H1 (cell line): ENCODE data around the gene MIX23. TPM values are rescaled to one million over a fixed set of nuclear protein-coding genes. Genes with fewer than 3 reads are reported as not detected.

Experiments used
- CTCF ChIA-PET: fragments of 300-600 bp; sonication (Branson Sonifier 250); formaldehyde crosslinking; loops from one replicate; lab custom pipeline; 2021; ENCODE audit not compliant: partially characterized antibody; lab: Charles Lee
- POLR2A ChIA-PET: fragments of 300-600 bp; sonication (Branson Sonifier 250); formaldehyde crosslinking; loops from one replicate; lab custom pipeline; 2021; ENCODE audit warnings: inconsistent platforms; ENCODE audit not compliant: partially characterized antibody; lab: Charles Lee
- DNase-seq, 2 experiments: peaks; one replicate each; pipeline versions ENCODE4 v3.0.0 to v3.0.0-alpha.2; 2010 to 2022; ENCODE audit warnings: low spot score in 2 of 2, low read depth in 1 of 2, mixed read lengths in 1 of 2
- FAIRE-seq: peaks from 2 replicates; lab custom pipeline; 2011; peaks lifted over from hg19 to GRCh38; lab: Jason Lieb, UNC
- H2AFZ ChIP-seq: 2 replicates; pipeline ENCODE4 v1.8.1; 2012; ENCODE audit warnings: low read length, inconsistent platforms
- H2AK5ac ChIP-seq: 2 replicates; pipeline ENCODE4 v1.6.1; 2013; ENCODE audit warnings: low read depth, low read length
- H2BK120ac ChIP-seq: replicated peaks from 2 replicates; pipeline ENCODE3; 2013; ENCODE audit warnings: low read depth, low read length, inconsistent platforms
- H2BK12ac ChIP-seq: 2 replicates; pipeline ENCODE4 v1.6.1; 2013; ENCODE audit warnings: low read depth, low read length
- H2BK15ac ChIP-seq: 2 replicates; pipeline ENCODE4 v1.6.1; 2013; ENCODE audit warnings: low read length
- H2BK20ac ChIP-seq: 2 replicates; pipeline ENCODE4 v1.6.1; 2013; ENCODE audit warnings: low read length
- H2BK5ac ChIP-seq: 2 replicates; pipeline ENCODE4 v1.6.1; 2013; ENCODE audit warnings: low read depth, low read length
- H3K14ac ChIP-seq: 2 replicates; pipeline ENCODE4 v1.6.1; 2013; ENCODE audit warnings: inconsistent platforms; ENCODE audit not compliant: insufficient read length
- H3K18ac ChIP-seq: 2 replicates; pipeline ENCODE4 v1.6.1; 2013; ENCODE audit warnings: low read length; ENCODE audit errors: extremely low read depth
- H3K23ac ChIP-seq: 2 replicates; pipeline ENCODE4 v1.6.1; 2013; ENCODE audit warnings: inconsistent platforms; ENCODE audit not compliant: insufficient read length
- H3K23me2 ChIP-seq: 2 replicates; pipeline ENCODE4 v1.6.1; 2013; ENCODE audit warnings: low read depth, low read length
- H3K27ac ChIP-seq: 2 replicates; pipeline ENCODE4 v1.6.1; 2011; ENCODE audit warnings: low read depth, low read length, inconsistent platforms
- H3K27me3 ChIP-seq, 4 experiments: replicated peaks in 1 of 4; 1 replicate in 1 of 4; 2 replicates in 3 of 4; pipeline versions ENCODE4 v1.6.1 to v1.8.1; 2011 to 2013; ENCODE audit warnings: low read length in 3 of 4, mild to moderate bottlenecking in 3 of 4, inconsistent platforms in 2 of 4, mixed read lengths in 2 of 4, moderate library complexity in 1 of 4; ENCODE audit not compliant: control insufficient read depth in 3 of 4, insufficient read depth in 3 of 4; ENCODE audit errors: extremely low read depth in 1 of 4
- H3K36me3 ChIP-seq, 4 experiments: 2 replicates each; pipeline versions ENCODE4 v1.6.1 to v1.8.1; 2011 to 2013; ENCODE audit warnings: mild to moderate bottlenecking in 4 of 4, low read length in 3 of 4, moderate library complexity in 2 of 4, control low read depth in 1 of 4, inconsistent platforms in 1 of 4; ENCODE audit not compliant: insufficient read depth in 4 of 4, control insufficient read depth in 2 of 4
- H3K4ac ChIP-seq: replicated peaks from 2 replicates; pipeline ENCODE3; 2013; ENCODE audit warnings: low read length, low read depth, mixed read lengths, inconsistent platforms; ENCODE audit not compliant: insufficient read length
- H3K4me1 ChIP-seq, 4 experiments: replicated peaks in 1 of 4; 1 replicate in 1 of 4; 2 replicates in 3 of 4; pipeline versions ENCODE4 v1.6.1 to v1.8.1; 2011 to 2013; ENCODE audit warnings: low read length in 3 of 4, inconsistent platforms in 2 of 4, mixed read lengths in 1 of 4; ENCODE audit not compliant: insufficient read depth in 4 of 4, control insufficient read depth in 3 of 4
- H3K4me2 ChIP-seq, 2 experiments: 2 replicates each; pipeline versions ENCODE4 v1.6.1 to v1.8.1; 2011 to 2013; ENCODE audit warnings: low read depth in 2 of 2, low read length in 2 of 2, control low read depth in 1 of 2, inconsistent platforms in 1 of 2, mild to moderate bottlenecking in 1 of 2; ENCODE audit not compliant: insufficient read depth in 1 of 2
- H3K4me3 ChIP-seq, 4 experiments: fragments of 200-600, 300-600 bp in 1 of 4; sonication (generic), shearing (Covaris generic), sonication (Bioruptor Twin) in 1 of 4; 2 replicates each; pipeline versions ENCODE4 v1.5.1 to v1.8.1; 2011 to 2016; ENCODE audit warnings: low read length in 4 of 4, low read depth in 3 of 4, control low read depth in 2 of 4, inconsistent platforms in 2 of 4, mild to moderate bottlenecking in 2 of 4, mixed read lengths in 1 of 4, moderate library complexity in 1 of 4; ENCODE audit not compliant: insufficient read depth in 2 of 4; ENCODE audit errors: extremely low read depth in 1 of 4
- H3K56ac ChIP-seq: replicated peaks from 2 replicates; pipeline ENCODE3; 2013; ENCODE audit warnings: low read depth, mild to moderate bottlenecking, mixed read lengths, low read length, inconsistent platforms; ENCODE audit not compliant: insufficient read length
- H3K79me1 ChIP-seq: 2 replicates; pipeline ENCODE4 v1.6.1; 2013; ENCODE audit warnings: low read depth, low read length, control low read depth
- H3K79me2 ChIP-seq, 2 experiments: 2 replicates each; pipeline versions ENCODE4 v1.6.1 to v1.8.1; 2012 to 2013; ENCODE audit warnings: low read length in 2 of 2, mild to moderate bottlenecking in 2 of 2, inconsistent platforms in 1 of 2; ENCODE audit not compliant: insufficient read depth in 2 of 2, control insufficient read depth in 1 of 2
- H3K9ac ChIP-seq, 4 experiments: replicated peaks in 1 of 4; 1 replicate in 1 of 4; 2 replicates in 3 of 4; pipeline versions ENCODE4 v1.6.1 to v1.8.1; 2011 to 2013; ENCODE audit warnings: low read depth in 3 of 4, low read length in 3 of 4, control low read depth in 2 of 4, mild to moderate bottlenecking in 2 of 4, moderate library complexity in 2 of 4, inconsistent platforms in 1 of 4; ENCODE audit errors: extremely low read depth in 1 of 4
- H3K9me3 ChIP-seq, 2 experiments: 2 replicates each; pipeline versions ENCODE4 v1.6.1 to v1.8.1; 2012 to 2013; ENCODE audit warnings: mild to moderate bottlenecking in 2 of 2, moderate library complexity in 2 of 2, control low read depth in 1 of 2, inconsistent platforms in 1 of 2, low read depth in 1 of 2, low read length in 1 of 2, mixed read lengths in 1 of 2; ENCODE audit not compliant: insufficient read depth in 2 of 2
- H4K20me1 ChIP-seq, 2 experiments: replicated peaks in 1 of 2; 2 replicates each; pipeline versions ENCODE3 to v1.8.1; 2011 to 2013; ENCODE audit warnings: inconsistent platforms in 2 of 2, low read length in 2 of 2, mild to moderate bottlenecking in 1 of 2; ENCODE audit not compliant: insufficient read depth in 2 of 2, control insufficient read depth in 1 of 2
- H4K5ac ChIP-seq: 2 replicates; pipeline ENCODE4 v1.6.1; 2013; ENCODE audit warnings: low read length, low read depth, mixed read lengths, inconsistent platforms; ENCODE audit not compliant: insufficient read length
- H4K8ac ChIP-seq: 2 replicates; pipeline ENCODE4 v1.8.0; 2013; ENCODE audit warnings: mild to moderate bottlenecking, moderate library complexity, low read length, inconsistent platforms; ENCODE audit not compliant: insufficient read depth; ENCODE audit errors: extremely low read depth
- H4K91ac ChIP-seq: replicated peaks from 2 replicates; pipeline ENCODE3; 2013; ENCODE audit warnings: low read length, mixed read lengths, inconsistent platforms; ENCODE audit not compliant: insufficient read length
- EP300 ChIP-seq, 2 experiments: IDR thresholded peaks; 1 replicate in 1 of 2; 2 replicates in 1 of 2; pipeline ENCODE4 v1.6.1; 2011 to 2012; ENCODE audit warnings: low read depth in 2 of 2, low read length in 2 of 2, mild to moderate bottlenecking in 2 of 2, borderline replicate concordance in 1 of 2, inconsistent platforms in 1 of 2, moderate library complexity in 1 of 2
- HDAC6 ChIP-seq: IDR thresholded peaks from one replicate; pipeline ENCODE4 v1.7.1; 2012; ENCODE audit warnings: low read depth, mild to moderate bottlenecking, inconsistent platforms, low read length, moderate library complexity
- SUZ12 ChIP-seq: fragments of 200-600 bp; sonication (generic); IDR thresholded peaks from 2 replicates; pipeline ENCODE4 v1.6.1; 2012; ENCODE audit warnings: mild to moderate bottlenecking, inconsistent platforms, low read length, moderate library complexity, mixed read lengths
- WGBS, 2 experiments: shearing (Covaris generic) in 1 of 2; methylation state at CpG; one replicate each; pipeline versions ENCODE4 v1.1.6 to v1.1.7; 2013 to 2015; ENCODE audit warnings: low lambda C conversion rate in 2 of 2, mixed read lengths in 2 of 2, inconsistent platforms in 1 of 2, low coverage in 1 of 2, missing lambda C conversion rate in 1 of 2; ENCODE audit not compliant: insufficient replicate concordance in 2 of 2, insufficient coverage in 1 of 2, insufficient read length in 1 of 2; ENCODE audit errors: extremely low coverage in 1 of 2, missing lambda C conversion rate in 1 of 2; 5-methylcytosine and 5-hydroxymethylcytosine counted together
- polyA plus RNA-seq, 7 experiments: library from polyadenylated mRNA; depleted of rRNA in 3 of 7; stranded (reverse) in 5 of 7; unstranded in 2 of 7; fragments of >200 nt in 5 of 7; fragments of 200-250 nt in 2 of 7; gene quantifications; 1 replicate in 5 of 7; 2 replicates in 1 of 7; 4 replicates in 1 of 7; pipeline versions ENCODE4 v1.2.1 to v1.2.3, GENCODE V29; 2011 to 2013; ENCODE audit warnings: missing spikeins in 2 of 7, mixed read lengths in 2 of 7
- total RNA-seq: library from RNA; stranded (reverse); fragmentation: NEBNext Ultra II Directional; extraction: Animal tissue kit (Norgen Biotek cat#: 25700); gene quantifications from 2 replicates; pipeline ENCODE4 v1.2.1, GENCODE V29; 2021
- TF ChIP-seq, protein P1 (sequence below): IDR thresholded peaks from 2 replicates; pipeline ENCODE4 v1.6.1; 2011; ENCODE audit warnings: low read depth, mild to moderate bottlenecking, low read length; ENCODE audit not compliant: insufficient read depth

Gene MIX23
- total and polyA plus RNA-seq, 2 of the 8 experiments (the other 6 are each of a cell fraction or from before 2014, with no cell fraction given), result 22.1 to 69.6 TPM

DNA sequence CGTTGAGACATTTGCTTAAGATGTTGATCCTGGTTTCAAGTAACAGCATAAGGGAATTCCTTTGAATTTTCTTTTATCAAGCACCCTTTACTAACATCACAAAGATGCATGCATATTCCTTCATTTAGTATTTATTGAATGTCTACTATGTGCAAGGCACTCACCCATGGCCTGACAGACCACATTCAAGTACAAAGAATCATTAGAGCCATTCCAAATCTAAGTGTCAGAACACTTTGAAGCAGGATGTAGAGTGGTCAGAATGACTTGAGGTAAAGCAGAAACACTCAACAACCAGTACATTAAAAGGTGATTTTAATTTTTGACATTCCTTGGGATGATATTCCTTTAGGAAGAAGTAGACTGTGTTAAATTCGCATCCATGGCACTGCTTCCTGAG is 38.8 kb upstream of the MIX23 start:
- Histone ChIP-seq H2BK15ac (no peak overlapping the region), H3K9ac (no peak overlapping the region), H3K18ac (no peak overlapping the region), H3K56ac (no peak overlapping the region), H2BK20ac (no peak overlapping the region), H3K4ac (no peak overlapping the region), H3K79me2 (peaks cover 0 to 3% of the 10 kb centered on the region in 2 experiments; a peak in 1 of 4 replicates), H3K27me3 (no peaks in the 10 kb centered on the region), H2AK5ac (no peak overlapping the region), H3K4me1 (peaks cover 0 to 3% (median 3%) of the 10 kb centered on the region in 4 experiments; a peak in 1 of 7 replicates), H2BK120ac (no peak overlapping the region), H2BK5ac (no peak overlapping the region), H3K79me1 (no peaks in the 10 kb centered on the region), H3K14ac (no peak overlapping the region), H2BK12ac (no peak overlapping the region), H3K23me2 (no peaks in the 10 kb centered on the region), H4K8ac (no peak overlapping the region), H3K9me3 (no peaks in the 10 kb centered on the region), H3K4me2 (no peak overlapping the region), H4K5ac (no peak overlapping the region), H2AFZ (no peak overlapping the region), H3K36me3 (peaks cover 2 to 21% (median 9%) of the 10 kb centered on the region in 4 experiments; a peak in 7 of 8 replicates), H4K91ac (no peak overlapping the region), H3K23ac (no peak overlapping the region), H3K4me3 (no peak overlapping the region), H4K20me1 (peaks cover 0 to 2% of the 10 kb centered on the region in 2 experiments), H3K27ac (no peak overlapping the region)
- DNase-seq (no peak), FAIRE-seq (no peak)
- WGBS, 2 experiments, result 92% methylated on average over 2 of the region's 2 CpGs; no CpG with 5 or more reads in 1 of the 2 experiments
- ChIA-PET CTCF (no interaction called here), POLR2A (interaction anchor here (0.7 to 2.1 kb wide), 4 partner anchors 9 to 14 kb away, joined by 3 to 6 read pairs (median 3); no protein-coding TSS in a partner anchor)
- TF ChIP-seq EP300 (IDR thresholded peaks at IDR 0.05; ENCODE audit: borderline replicate concordance in 1 of 2, low read depth in 2 of 2, low read length in 2 of 2) (no peak), HDAC6 (no peak), SUZ12 (no peak)
- TF ChIP-seq, protein P1, sequence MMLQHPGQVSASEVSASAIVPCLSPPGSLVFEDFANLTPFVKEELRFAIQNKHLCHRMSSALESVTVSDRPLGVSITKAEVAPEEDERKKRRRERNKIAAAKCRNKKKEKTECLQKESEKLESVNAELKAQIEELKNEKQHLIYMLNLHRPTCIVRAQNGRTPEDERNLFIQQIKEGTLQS, result no peak
